GM19238 (cell line): ENCODE results near the gene SH3BP2.
A peak's percentile ranks its signal among the peaks of the same experiment; 100 is the strongest.

Source experiments
- DNase-seq: peaks from one replicate; pipeline ENCODE4 v3.0.0; 2011; ENCODE audit warnings: low spot score; ENCODE audit not compliant: insufficient read length

Gene SH3BP2

DNA sequence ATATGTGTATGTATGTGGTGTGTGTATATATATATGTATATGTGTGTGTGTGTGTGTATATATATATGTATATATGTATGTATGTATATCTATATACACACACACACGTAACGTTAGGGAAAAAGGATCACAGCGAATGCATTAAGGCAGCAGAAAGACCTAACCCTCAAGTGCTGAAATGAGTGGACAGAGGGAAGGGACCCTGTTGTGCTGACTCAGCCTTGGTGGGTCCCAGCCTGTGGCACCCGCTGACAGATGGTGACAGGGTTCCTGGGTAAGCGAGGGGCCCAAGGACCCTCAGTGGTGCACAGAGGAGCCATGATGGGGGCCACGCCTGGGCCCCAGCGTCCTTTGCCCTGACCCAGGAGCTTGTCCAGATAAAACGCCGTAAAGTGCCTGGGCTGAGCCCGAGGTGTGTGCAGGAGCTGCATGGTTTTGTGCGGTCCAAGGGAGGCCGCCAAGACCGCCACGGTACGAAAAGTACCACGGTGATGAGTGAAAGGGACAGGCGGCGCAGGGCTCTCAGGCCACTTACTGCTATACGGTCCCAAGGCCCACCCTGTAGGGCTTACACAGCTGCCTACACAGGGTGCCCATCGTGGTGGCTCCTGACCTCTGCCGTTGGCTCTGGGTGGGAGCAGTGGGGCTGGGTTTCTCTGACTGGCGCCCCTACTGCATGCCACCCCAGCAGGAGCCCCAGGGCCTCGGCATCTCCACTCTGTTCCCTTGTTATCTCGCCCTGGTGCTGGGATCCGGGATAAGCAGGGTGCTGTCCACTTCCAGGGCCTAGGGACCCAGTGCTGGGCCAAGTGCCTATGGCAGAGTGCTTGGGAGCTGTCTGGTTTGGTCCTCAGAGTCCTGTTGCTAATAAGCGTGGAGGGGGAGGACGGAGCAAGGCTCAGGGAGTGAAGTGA, 10.0 kb downstream of the SH3BP2 start:
- no peak for DNase-seq

DNA sequence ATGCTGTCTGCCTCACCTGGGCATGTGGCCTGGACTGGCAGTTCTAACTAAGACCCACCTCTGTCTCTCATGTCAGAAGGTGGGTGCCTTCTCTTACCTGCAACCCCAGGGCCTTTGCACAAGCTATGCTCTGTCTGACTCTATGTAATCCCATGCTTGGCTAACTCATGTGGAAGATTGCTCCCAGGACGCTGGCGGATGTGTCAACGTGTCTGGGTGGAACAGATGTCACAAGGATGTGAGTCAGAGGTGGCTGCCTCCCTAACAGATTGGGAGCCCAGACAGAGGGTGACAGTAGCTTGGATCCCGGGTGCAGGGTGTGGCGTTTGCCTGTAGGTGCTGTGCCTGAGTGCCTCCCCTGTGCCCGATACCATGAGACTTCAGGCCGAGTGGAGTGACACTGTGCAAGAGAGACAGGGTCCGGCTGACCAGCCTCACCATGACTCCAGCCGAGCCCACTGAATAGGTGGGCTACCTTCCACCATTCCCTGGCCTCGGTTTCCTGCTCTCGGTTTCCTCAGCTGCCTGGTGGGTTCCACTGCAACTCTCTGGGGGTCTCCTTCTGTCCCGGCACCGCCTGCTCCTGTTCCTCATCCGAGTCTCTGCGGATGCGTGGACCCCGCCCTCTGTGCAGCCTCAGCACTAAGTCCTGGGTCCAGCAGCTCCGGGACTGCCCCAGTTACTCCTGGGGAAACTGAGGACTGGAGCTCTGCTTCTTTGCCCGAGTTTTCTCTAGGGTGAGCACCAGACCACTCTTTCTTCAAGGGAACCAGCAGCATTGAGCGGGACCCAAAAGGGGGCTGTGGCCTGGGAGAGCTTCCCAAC, 11.0 kb downstream of the SH3BP2 start:
- no peak for DNase-seq

DNA sequence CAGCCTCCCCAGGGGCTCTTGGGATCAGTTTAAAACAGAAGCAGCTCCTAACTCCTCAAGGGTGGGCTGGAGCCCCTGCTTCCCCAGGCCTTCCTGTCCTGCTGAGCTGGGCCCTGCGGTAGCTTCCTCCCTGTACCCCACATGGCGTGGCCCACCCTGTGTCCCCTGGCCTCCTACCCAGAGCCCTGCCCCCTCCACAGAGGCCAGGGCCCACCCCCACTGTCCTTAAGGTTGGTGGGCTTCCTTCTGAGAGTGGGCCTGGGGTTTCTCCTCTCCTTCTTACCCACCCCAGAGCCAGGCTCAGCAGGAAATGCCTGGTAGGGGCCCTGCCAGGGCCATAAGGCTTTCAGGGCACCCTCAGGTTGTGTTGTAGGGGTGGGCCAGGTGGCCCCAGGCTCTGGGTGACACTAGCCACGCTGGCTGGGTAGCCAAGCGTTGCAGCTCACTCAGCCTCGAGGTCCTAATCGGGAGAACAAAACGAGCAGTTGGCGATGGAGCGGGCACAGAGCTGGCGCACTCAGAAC, 11.6 kb downstream of the SH3BP2 start:
- DNase-seq, result no peak

GRCh38 chr4:2804973-2805501, 12.2 kb downstream of the SH3BP2 start:
- DNase-seq, result no peak

- no peak for DNase-seq
Measured at GRCh38 chr4:2805712-2806389, 13.0 kb downstream of the SH3BP2 start.

- no peak for DNase-seq
Measured at GRCh38 chr4:2806390-2807355, 13.8 kb downstream of the SH3BP2 start.

- DNase-seq, result no peak
Measured at GRCh38 chr4:2807571-2807970, 14.7 kb downstream of the SH3BP2 start.

- DNase-seq, result no peak
Measured at GRCh38 chr4:2808001-2808400, 15.1 kb downstream of the SH3BP2 start.

GRCh38 chr4:2809610-2810180, 16.8 kb downstream of the SH3BP2 start:
- DNase-seq, result no peak

GRCh38 chr4:2810388-2810787, 17.5 kb downstream of the SH3BP2 start:
- no peak for DNase-seq

GRCh38 chr4:2811830-2812611, 19.1 kb downstream of the SH3BP2 start:
- peak; percentile 78 for DNase-seq

GRCh38 chr4:2812612-2813354, 19.9 kb downstream of the SH3BP2 start:
- DNase-seq, result no peak

GRCh38 chr4:2813446-2814405, 20.8 kb downstream of the SH3BP2 start:
- DNase-seq, result no peak

DNA sequence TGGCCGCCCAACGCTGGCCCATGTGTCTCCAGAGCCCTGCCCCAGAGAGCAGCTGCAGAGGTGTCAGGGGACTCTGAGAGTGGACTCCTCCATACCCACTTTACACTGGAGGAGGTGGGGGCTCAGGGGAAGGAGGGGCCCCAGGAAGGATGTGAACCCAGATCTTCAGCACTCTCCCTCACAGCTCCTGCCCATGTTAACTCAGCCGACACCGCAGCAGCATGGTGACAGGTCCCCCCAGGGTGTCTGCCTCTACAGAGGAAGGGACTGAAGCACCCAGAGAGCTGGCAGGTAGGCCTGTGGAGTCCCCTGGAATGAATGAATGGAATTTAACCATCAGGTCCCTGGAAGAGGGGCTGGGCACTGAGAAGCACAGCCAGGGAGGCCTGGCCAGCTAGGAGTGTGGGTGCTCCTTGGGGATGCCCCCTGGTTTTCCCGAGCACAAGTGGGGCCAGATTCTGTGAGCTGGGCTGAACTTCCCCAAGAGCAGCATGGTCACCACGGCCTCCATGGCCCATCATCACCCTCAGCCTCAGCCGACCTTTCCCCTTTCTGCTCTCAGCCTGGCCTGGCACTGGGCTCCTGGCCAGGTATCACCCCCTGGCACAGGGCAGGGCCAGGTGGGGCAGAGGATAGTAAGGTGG, 21.9 kb downstream of the SH3BP2 start:
- no peak for DNase-seq

GRCh38 chr4:2816401-2816954, 23.6 kb downstream of the SH3BP2 start:
- no peak for DNase-seq

DNA sequence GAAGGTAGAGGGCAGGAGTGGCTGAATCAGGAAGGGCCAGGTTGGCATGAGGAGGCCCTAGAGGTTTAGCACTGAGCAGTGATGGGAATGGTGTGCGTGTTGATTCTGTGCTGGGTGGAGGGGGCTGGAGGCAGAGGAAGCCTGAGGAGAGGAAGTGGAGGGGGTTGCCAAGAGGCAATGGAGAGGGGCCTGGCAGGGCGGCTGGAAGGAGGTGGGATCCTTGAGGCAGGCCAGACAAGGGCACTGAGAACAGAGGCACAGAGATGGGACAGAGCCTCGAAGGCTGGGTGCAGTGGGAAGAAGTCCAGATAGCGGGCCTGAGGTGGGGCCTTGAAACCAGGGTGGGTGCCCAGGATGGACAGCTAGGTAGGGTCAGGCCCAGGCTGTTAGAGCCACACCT, 24.3 kb downstream of the SH3BP2 start:
- no peak for DNase-seq
